ENCODE measurements around the gene IRX4.

- no peak for TF ChIP-seq POLR2A (IDR thresholded peaks at IDR 0.05)
- TF ChIP-seq CTCF (IDR thresholded peaks at IDR 0.05): no peak
- TF ChIP-seq POLR2AphosphoS5 (IDR thresholded peaks at IDR 0.05): no peak
- no peak for TF ChIP-seq EP300 (IDR thresholded peaks at IDR 0.05)
Observed at GRCh38 chr5:1883925-1884677, 1.4 kb upstream of the IRX4 start.
